Cardiac septum (tissue), 1 donor: ENCODE measurements around the gene KCNMA1. TPM values are rescaled to one million over a fixed set of nuclear protein-coding genes. Genes with fewer than 3 reads are reported as not detected.
"Not testable (repeated sequence)": the region's sequence is repeated elsewhere in the genome, so short reads cannot be mapped to it uniquely, and the experiment has no call there.

Experiments
- DNase-seq: peaks from one replicate; pipeline ENCODE4 v3.0.0-alpha.2; 2020; ENCODE audit warnings: low spot score
- intact Hi-C: fragments of 100-400 bp; cut with DNase I; formaldehyde crosslinking; loops from one replicate; pipeline ENCODE4 v1.14.0; 2022
- total RNA-seq: library from RNA; stranded (reverse); fragmentation: NEBNext Ultra II Directional; extraction: Animal tissue kit (Norgen Biotek cat#: 25700); gene quantifications from one replicate; pipeline ENCODE4 v1.2.1, GENCODE V29; 2021
- donor health status: DM: no; HTN: no; CAD: no.

The KCNMA1 gene
- total RNA-seq, 1 donor from 2014 or later: 2.0 TPM

DNA sequence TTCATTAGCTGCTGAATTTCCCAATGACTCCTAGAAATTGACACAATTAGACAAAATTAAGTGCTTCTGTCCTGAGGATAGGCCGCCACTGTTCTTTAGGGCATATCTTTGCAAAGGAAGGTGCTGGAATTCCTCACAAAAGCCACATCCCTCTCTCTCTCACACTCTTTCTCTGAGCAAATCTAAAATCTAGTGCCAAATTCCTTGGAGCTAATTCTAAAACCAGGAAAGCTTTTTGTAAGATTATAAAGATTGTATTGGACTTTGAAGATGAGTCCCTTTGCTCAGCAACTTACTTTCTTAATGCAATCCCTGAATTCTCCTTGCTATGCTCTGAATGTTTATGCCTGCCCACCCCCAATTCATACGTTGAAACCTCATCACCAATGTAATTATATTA is 288.9 kb downstream of the KCNMA1 start:
- DNase-seq: no peak
- intact Hi-C loops: no loop called here

DNA sequence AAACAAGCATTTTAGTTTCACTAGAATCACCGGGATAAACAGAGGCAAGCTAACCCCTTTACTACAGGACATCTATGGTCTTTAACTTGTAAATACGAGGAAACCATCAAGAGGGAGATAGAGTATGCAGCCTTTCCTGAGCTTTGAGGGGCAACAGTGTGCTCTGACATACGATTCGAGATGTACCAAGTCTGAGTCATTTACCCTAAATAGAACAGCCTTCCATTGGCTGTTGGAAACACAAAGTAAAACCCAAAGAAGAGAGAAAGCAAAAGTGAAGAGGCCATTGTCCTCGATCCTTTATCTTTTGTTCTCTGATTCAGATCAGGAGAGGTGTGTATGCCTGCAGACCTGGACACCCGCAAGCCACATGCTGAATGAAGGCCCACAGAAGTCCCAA is 289.5 kb downstream of the KCNMA1 start:
- no peak for DNase-seq
- intact Hi-C loops: no loop called here

DNA sequence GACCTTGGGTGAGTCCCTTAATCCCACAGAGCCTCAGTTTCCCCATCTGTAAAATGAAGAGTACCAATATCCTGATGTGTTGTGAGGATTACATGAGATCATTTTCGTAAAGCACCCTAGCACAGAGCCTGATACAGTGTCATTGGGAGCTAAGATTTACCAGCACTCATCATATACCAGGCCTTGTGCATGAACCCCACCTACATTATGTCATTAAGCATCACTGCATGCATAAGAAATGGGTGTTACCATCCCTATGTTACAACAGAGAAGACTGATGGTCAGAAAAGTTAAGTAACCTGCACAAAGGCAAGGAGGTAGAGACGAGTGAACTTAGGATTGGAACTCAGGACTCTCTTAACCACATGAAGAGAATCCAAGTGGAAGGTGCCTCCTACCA is 290.6 kb downstream of the KCNMA1 start:
- no peak for DNase-seq
- intact Hi-C loops: no loop called here

DNA sequence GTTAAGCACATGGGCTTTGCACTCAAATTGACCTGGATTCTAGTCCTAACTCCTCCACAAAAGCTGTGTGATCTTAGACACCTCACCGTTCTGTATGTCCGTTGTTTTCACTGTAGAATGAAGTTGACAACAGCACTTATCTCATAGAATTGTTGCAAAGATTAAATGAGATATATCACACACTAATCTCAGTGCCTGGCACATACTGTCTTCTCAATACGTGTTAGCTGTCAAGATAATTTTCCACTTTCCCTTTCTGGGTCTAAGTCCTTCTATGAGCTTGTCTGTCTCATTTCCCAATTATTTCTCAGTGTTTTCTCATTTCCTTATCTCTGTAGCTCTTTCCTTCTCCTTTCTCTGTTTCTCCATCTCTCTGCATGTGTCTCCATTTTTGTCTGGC is 296.6 kb downstream of the KCNMA1 start:
- DNase-seq: no peak
- intact Hi-C loops: no loop called here

DNA sequence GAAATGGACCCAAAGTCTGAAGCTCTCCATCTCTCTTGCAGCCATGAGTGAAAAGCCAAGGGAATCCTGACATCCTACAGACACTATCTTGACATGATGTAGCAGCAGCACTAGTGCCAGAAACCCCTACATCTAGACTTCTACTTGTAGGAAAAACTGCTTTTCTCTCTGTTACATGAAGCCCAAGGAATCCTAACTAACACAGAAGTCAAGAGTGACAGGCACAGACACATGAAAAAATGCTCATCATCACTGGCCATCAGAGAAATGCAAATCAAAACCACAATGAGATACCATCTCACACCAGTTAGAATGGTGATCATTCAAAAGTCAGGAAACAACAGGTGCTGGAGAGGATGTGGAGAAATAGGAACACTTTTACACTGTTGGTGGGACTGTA is 297.7 kb downstream of the KCNMA1 start:
- intact Hi-C loops, DNase-seq: not testable (repeated sequence)

DNA sequence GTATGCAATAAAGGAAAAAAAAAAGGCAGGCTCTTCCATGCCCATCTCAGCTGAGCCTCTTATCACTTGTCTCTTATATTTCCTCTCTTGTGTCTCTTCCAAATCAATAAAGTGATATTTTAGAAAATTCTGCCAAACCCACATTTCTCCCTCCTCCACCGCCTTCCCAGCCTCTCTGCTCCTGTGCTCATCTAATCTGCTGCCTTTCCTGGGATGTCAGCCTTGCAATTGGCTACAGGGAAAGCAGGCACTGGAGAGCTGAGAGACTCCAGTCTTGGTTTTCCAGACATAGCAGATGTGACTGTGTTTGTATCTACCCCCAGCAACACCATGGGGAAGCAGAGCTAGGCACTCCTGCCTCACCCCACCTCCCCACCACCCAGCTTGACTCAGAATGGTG is 298.4 kb downstream of the KCNMA1 start:
- no peak for DNase-seq
- intact Hi-C loops: no loop called here

DNA sequence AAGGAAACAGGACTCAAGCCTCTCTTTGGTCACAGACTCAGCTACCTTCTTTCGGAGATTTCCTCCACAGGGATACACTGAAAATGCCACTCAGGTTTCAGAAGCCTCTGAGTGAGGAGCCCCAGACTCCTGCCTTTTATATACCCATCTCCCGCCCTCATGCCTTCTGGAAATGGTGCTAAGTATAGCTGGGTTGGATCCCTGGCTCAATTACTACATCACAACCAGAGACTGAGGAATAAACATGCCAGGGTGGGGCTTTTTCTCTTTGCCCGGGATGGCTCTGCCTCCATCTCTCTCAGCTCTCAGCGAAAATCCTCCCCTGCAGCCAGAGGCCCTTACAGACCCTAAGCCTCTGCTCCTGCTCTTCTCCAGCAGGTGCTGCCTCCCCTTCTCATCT is 299.5 kb downstream of the KCNMA1 start:
- intact Hi-C loops: no loop called here
- no peak for DNase-seq

DNA sequence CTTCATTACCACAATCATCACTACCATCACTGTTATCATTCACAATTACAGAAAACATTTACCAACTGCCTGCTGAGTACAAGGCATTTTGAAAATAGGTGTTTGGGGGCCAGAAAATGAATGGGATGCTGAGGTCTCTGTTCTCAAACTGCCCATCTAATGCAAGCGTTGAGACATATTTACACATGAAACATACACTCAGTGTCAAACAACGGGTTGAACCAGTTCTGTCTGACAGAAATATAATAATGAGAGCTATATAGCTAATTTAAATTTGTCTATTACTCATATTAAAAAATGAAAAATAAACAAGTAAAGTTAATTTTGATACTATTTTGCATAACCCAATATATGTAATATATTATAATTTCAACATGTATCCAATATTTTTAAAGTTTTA is 303.1 kb downstream of the KCNMA1 start:
- intact Hi-C loops: no loop called here
- no peak for DNase-seq

DNA sequence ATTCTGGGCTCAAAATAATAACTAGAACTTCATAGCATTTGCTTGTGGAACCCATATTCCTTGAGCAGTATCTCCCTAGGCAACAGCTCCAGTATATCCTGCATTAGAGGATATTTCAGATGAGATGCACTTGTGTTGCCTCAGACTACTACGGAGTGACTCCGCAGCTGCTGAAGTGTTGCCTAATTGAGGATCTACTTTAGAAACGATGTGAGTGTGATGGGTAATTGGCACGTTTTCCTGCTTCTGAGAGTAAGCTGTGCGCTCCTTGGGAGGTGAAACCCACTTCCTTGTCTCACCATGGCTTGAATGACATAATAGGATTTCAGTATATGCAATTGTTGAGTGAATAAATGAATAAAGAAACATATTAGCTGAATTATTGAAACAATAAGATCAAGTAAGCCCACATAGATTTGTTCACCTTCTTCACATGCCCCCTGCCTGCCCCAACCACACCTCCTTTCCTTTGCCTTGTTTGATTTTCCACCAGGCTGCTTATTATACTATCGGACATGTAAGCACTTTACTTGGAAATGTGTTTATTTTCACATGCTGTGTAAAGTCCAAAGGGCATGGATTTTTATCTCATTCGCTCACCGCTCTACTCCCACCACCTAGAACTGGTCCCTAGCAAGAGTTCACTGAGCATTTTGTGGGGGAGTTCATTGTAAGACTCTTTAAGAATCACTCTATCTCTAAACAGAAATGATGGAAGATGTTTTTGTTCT is 303.8 kb downstream of the KCNMA1 start:
- intact Hi-C loops: no loop called here
- no peak for DNase-seq

DNA sequence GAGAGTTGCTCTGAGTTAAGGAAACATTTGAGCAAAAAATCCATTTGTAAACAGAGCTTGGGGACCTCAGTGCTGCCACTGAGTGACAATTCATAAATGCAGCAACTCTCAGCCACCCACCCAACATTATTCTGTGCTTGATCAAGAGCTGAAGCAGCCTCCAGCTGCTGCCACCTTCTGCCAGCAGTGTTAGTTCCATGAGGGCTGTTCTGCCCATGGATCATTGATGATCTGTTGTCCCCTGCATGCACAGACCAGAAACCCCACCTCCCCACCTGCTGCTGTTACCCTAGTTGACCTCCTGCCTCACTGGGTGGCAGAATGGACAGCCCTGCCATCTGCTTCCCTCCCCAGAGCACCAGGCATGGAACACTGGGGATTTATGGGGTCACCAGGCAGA is 305.4 kb downstream of the KCNMA1 start:
- intact Hi-C loops: no loop called here
- no peak for DNase-seq

DNA sequence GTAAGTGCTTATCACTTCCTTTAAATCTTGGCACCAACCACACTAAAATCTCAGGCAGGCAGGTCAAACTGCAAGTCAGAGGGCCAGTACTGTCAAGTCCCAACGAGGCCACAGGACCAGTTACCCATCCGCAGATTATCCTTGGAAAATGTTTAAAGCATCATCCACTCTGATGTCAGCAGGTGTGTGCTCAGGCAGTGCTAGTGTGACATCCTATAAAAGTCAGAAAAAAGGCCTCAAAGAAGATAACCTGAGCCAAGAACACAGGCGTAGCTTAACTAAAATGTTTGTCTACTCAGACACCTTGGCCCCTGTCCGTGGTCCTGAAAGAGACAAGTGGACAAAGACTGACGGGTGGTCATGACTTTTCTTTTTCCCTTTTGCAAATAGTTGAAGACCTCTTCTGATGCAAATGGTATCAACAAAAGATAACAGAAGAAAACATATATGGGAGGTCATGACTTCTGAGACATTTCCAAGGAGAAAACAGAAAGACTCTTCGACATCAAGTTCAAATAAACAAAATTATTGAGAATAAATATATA is 309.3 kb downstream of the KCNMA1 start:
- intact Hi-C loops: no loop called here
- DNase-seq: no peak

DNA sequence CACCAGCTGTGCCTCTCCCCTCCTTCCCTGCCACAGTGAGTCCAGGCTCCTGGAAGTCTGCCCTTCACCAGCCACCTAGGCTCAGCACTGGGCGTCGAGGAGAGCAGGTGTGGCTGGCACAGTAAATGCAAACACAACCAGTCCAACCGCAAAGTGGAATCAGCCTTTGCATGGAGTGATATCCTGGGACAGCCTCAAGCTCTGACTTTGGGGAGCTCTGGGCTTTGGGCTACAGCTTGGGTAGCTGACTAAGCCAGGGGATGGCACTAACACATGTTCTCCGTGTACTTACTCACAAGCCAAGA is 312.4 kb downstream of the KCNMA1 start:
- DNase-seq: no peak
- intact Hi-C loops: no loop called here

DNA sequence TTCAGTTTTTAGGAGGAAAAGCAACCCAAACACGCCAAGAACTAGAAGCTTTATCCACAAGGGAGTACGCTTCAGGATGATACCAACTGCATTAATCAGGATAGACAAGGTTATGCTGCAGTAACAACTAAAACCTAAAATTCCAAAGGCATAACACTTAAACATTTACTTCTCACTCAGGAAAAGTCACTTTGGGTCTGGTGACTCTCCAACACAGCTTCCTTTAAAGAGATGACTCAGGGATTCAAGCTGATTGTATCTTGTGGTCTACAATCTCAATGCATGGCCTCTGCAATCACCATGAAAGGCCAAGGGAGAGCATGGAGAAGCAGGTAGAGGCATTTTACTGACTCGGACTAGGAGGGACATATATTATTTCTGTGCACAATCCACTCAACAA is 315.8 kb downstream of the KCNMA1 start:
- intact Hi-C loops: no loop called here
- no peak for DNase-seq

DNA sequence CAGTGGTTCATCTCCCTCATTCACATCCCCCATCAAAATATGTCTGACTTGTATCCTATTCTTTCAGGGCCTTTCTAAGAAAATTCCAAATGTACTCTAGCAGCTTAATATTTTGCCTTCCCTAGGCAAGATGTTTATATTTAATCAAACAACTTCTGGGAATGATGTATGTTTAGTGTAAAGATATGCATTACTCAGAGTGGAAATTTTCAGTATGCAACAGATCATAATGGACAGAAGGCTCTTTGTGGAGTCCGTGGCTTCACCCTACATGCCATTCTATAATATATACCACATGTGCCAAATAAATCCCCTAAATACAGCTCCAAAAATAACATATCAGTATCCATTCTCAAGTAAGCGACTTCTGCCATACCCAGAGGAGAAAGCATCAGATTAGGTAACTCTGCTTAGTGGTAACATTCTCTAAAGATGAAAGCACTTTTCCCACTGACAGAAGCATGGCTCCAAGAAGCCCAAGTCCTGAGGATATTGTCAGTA is 316.6 kb downstream of the KCNMA1 start:
- no peak for DNase-seq

DNA sequence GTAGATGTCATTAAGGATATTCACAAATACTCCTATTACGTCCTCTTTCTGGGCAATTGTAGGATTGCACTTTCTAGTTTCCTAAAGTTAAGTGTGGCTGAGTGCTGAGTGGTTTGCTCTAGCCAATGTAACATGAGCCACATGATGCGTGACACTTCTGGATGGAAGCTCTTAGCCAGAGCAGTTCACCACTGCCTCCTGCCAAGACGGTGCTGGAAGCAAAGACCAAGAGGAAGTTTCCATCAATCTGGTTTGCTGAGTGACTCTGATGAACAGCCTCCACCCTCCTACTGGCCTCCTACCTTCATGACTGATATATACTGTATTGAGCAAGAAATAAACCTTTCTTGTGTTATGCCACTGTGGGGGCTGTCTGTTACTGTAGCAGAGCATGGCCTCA is 318.1 kb downstream of the KCNMA1 start:
- DNase-seq: no peak
- intact Hi-C loops: no loop called here

More for the DNA sequence above, 316.6 kb downstream of the KCNMA1 start:
- intact Hi-C loops: no loop called here

DNA sequence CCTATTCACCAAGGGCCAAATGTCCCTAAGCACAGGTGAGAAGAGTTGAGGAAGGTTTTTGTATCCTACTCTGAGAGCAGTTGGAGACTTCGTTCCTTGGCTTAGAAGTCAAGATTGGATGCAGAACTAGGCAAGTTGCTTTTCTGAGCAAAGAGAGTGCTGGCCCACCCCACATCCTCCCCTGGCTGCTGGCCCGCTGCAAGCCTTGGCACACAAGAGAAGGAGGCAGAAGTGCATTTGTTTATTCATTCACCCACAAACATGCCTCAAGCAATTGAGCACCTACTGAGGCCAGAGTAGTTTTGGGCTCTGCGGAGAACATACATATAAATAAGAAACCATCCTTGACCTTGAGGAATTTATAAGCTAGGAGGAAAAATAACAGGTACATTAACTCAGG is 318.9 kb downstream of the KCNMA1 start:
- intact Hi-C loops: no loop called here
- no peak for DNase-seq

DNA sequence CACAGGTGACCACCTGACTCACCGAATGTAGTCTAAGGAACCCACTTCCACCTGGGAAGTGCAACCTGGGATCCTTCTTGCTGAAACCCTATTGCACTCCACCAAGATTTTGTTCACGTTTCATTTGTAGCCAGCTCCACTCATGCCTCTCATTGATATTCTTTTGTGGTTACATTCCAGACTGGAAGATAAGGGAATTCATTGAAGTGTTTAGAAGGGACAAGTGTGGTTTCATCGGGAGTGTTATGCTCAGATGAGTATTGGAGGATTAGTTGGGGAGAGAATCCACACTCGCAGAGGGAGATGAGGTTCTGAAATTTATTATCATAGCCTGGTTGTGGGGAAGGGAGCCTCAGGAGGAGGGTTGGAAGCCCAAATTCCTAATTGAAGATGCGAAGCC is 320.4 kb downstream of the KCNMA1 start:
- DNase-seq: no peak
- intact Hi-C loops: no loop called here

DNA sequence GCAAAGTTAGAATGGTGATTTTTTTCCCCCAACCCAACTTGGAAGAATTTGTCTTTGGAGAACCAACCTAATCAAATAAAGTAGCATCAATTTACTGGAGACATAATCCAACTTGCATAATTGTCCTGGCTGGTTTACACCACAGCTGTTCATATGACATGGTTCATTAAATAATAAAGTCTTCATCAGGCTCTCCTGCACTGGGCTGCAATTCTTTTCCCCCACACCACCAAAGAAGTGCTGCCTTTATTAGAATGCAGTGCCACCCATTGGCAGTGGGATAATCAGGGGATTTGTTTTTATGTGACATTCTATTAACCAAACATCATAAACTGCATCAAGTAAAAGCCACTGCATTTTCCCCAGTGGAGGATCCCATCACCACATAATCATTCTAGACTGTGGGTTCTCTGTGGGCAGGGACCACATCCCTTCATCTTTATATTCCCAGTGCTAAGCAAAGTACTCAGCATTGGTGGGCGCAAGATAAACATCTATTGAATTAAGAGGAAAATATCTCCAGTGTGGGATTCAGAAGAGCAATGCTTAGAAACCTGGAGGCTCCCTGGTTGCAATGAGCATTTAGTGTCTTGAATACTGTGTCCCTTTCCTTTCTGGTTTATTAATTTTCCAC is 322.0 kb downstream of the KCNMA1 start:
- intact Hi-C loops: no loop called here
- DNase-seq: no peak

DNA sequence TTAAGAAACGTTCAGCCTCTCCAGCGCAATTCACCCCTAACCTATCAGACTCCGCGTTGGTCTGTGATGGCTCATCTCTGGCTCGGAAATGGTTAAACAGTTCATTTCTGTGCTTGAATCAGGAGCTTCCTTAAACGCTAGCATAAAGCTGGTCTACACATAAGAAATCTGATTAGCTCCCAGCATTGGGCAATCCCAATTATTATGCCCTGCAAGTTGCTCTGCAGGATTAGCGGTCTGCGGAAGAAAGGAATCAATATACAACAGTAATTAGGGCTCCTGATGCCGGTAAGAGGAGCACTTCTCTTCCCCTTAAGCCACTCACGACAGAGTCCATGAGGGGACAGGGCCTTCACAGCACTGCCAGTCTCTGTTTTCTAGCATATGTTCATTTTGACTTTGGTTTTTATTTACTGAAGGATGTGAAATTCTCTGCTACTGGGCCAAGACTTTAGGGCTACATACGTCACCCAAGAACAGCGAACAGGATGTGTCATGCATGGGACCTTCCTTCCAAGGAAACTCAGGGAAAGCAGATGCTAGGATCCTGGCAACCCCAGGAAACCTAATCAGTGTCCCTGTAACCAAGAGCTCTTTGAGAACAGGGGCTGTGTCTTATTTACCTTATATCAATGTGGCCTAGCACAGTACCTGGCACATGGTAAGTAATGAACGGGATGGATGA is 324.4 kb downstream of the KCNMA1 start:
- no peak for DNase-seq
- intact Hi-C loops: no loop called here

DNA sequence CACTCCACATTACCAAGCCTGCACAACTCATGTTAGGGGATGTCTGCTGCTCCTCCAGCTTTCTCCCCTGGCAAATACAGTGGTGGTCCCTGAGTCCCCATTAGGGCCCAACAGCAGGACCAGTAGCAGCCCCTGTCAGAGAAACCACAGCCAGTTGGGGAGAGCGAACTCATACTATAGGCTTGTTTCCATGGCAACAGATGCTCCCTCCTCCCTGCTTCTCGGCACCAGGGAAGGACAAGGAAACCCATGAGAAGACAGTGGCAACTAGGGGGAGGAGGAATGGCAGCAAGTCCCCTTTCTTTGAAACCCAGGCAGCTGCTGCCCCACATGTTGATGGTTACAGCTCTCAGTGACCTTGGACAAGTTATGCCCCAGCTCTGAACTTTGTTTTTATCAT is 326.4 kb downstream of the KCNMA1 start:
- no peak for DNase-seq
- intact Hi-C loops: no loop called here

DNA sequence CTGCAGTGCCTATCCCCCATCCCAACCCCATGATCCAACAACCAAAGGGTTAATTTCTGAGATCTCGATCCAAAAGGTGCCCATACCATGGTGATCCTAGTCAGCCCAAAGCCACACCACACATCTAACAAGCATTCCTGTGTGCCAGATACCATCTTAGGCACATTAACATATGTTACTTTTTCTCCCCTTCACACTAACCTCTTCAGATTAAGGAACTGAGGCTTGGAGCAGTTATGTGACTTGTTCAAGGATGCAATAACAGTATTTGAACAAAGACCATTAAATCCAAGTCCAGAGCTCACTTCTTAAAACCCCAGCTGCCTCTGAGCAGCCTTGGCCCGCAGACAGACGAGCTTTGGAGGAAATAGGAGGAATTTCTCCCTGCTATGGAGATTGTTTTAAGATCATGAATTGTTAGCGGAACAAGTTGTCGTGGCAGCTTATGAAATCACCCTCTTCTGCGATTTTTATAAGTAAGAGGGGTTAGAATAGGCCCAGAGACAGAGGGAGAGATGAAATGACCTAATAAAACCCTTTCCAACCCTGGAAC is 327.2 kb downstream of the KCNMA1 start:
- no peak for DNase-seq
- intact Hi-C loops: no loop called here
